DMS 273 treated with DMSO at 0.1 percent for 48 hours (cell line): ENCODE data around the gene MAGEB17.

Source experiments
- DNase-seq: peaks from one replicate; lab custom pipeline; 2025; lab: John Stamatoyannopoulos, UW

MAGEB17 gene

GRCh38 chrX:16210061-16210460 lies 42.8 kb downstream of the MAGEB17 start:
- DNase-seq: no peak

DNA sequence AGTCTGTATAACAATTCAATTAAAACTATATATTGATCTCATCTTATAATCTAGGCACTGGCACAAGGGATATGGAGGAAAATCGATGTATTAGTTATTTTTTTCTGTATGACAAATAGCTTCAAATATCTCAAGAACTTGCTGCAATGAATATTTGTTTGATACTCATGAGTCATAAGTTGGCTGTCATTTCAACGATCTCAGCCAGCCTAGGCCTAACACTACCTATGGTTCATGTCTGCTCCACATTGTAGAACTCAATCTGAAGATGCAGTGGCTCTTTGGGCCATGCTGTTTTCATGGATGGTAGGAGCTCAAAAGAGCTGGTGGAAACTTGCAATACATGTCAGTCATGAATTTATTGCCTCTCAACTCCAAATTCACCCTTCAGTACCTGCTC lies 44.7 kb downstream of the MAGEB17 start:
- DNase-seq: no peak

- DNase-seq: no peak
Observed at GRCh38 chrX:16212436-16212835, 45.2 kb downstream of the MAGEB17 start.

- DNase-seq: no peak
Observed at GRCh38 chrX:16213961-16214360, 46.7 kb downstream of the MAGEB17 start.

- no peak for DNase-seq
Observed at GRCh38 chrX:16215660-16216059, 48.4 kb downstream of the MAGEB17 start.
